Measurements from ENCODE around the gene ZSCAN22.
"Not testable (repeated sequence)": the region's sequence is repeated elsewhere in the genome, so short reads cannot be mapped to it uniquely, and the experiment has no call there.

Gene ZSCAN22

GRCh38 chr19:58326914-58327726, at the start of gene ZSCAN22:
TSS of gene ZSCAN22 (plus strand) at chr19:58326994. CDS start at chr19:58334803, 7,809 bp downstream.
- peak; percentile 82 for DNase-seq

- DNase-seq: no peak
Observed at GRCh38 chr19:58277197-58277596, 49.6 kb upstream of the ZSCAN22 start.

GRCh38 chr19:58277748-58278540, 48.9 kb upstream of the ZSCAN22 start:
- DNase-seq: no peak

- DNase-seq: peak; percentile 95
Observed at GRCh38 chr19:58278541-58279041, 48.2 kb upstream of the ZSCAN22 start, which contains the start of gene ZNF8. TSS of gene ZNF8 (plus strand) at chr19:58278955. CDS start at chr19:58279082, 127 bp downstream.

- no peak for DNase-seq
Observed at GRCh38 chr19:58279042-58279924, 47.5 kb upstream of the ZSCAN22 start.

GRCh38 chr19:58279925-58280316, 46.9 kb upstream of the ZSCAN22 start:
- no peak for DNase-seq

GRCh38 chr19:58284199-58284598, 42.6 kb upstream of the ZSCAN22 start:
- DNase-seq: no peak

- no peak for DNase-seq
Observed at GRCh38 chr19:58291943-58292342, 34.9 kb upstream of the ZSCAN22 start.

GRCh38 chr19:58294743-58295374, 31.9 kb upstream of the ZSCAN22 start:
- DNase-seq: no peak

- DNase-seq: no peak
Observed at GRCh38 chr19:58296104-58296503, 30.7 kb upstream of the ZSCAN22 start.

- DNase-seq: no peak
Observed at GRCh38 chr19:58300620-58301019, 26.2 kb upstream of the ZSCAN22 start.

GRCh38 chr19:58304255-58304654, 22.5 kb upstream of the ZSCAN22 start:
- no peak for DNase-seq

- no peak for DNase-seq
Observed at GRCh38 chr19:58304748-58305064, 22.1 kb upstream of the ZSCAN22 start.

GRCh38 chr19:58305065-58305931, 21.5 kb upstream of the ZSCAN22 start, which contains the start of gene ERVK3-1:
TSS of gene ERVK3-1 (plus strand) at chr19:58305377. CDS start at chr19:58312169, 6,792 bp downstream.
- DNase-seq: peak; percentile 81

- DNase-seq: no peak
Observed at GRCh38 chr19:58305932-58306323, 20.9 kb upstream of the ZSCAN22 start.

- no peak for DNase-seq
Observed at GRCh38 chr19:58307736-58308135, 19.1 kb upstream of the ZSCAN22 start.

GRCh38 chr19:58310685-58311084, 16.1 kb upstream of the ZSCAN22 start:
- not testable (repeated sequence) for DNase-seq

- DNase-seq: no peak
Observed at GRCh38 chr19:58311345-58311865, 15.4 kb upstream of the ZSCAN22 start.

- no peak for DNase-seq
Observed at GRCh38 chr19:58315580-58315979, 11.2 kb upstream of the ZSCAN22 start.

GRCh38 chr19:58317476-58318072, 9.2 kb upstream of the ZSCAN22 start:
- no peak for DNase-seq

All from GOT3 (cell line).